Keratinocyte (primary cell): Measurements from ENCODE around the gene LMTK2. TPM values are rescaled to one million over a fixed set of nuclear protein-coding genes. Genes with fewer than 3 reads are reported as not detected.

Experiments used
- DNase-seq: peaks from one replicate; pipeline ENCODE4 v3.0.0-alpha.2; 2011; ENCODE audit warnings: low read depth, missing footprints, low spot score
- FAIRE-seq: peaks from 2 replicates; lab custom pipeline; 2011; peaks lifted over from hg19 to GRCh38; lab: Jason Lieb, UNC
- H2AFZ ChIP-seq: 2 replicates; pipeline ENCODE4 v1.6.0; 2012; ENCODE audit warnings: low read length, control low read depth, inconsistent platforms; ENCODE audit not compliant: control insufficient read depth
- H3K27ac ChIP-seq: 2 replicates; pipeline ENCODE4 v1.5.1; 2011; ENCODE audit warnings: low read length; ENCODE audit not compliant: control insufficient read depth, insufficient read depth
- H3K27me3 ChIP-seq: 3 replicates; pipeline ENCODE4 v1.6.0; 2011; ENCODE audit warnings: low read length; ENCODE audit not compliant: control insufficient read depth, insufficient read depth; ENCODE audit errors: extremely low read depth
- H3K36me3 ChIP-seq, 2 experiments: 2 replicates in 1 of 2; 3 replicates in 1 of 2; pipeline ENCODE4 v1.5.1; 2011; ENCODE audit warnings: low read length in 2 of 2, mild to moderate bottlenecking in 1 of 2; ENCODE audit not compliant: control insufficient read depth in 2 of 2, insufficient read depth in 2 of 2; ENCODE audit errors: extremely low read depth in 1 of 2
- H3K4me1 ChIP-seq: 3 replicates; pipeline ENCODE4 v1.5.1; 2011; ENCODE audit warnings: low read length; ENCODE audit not compliant: control insufficient read depth, insufficient read depth; ENCODE audit errors: extremely low read depth
- H3K4me2 ChIP-seq: 3 replicates; pipeline ENCODE4 v1.6.0; 2011; ENCODE audit warnings: low read depth, low read length; ENCODE audit not compliant: control insufficient read depth, insufficient read depth; ENCODE audit errors: extremely low read depth
- H3K4me3 ChIP-seq, 3 experiments: fragments of 200-600 bp in 1 of 3; sonication (generic) in 1 of 3; 2 replicates in 2 of 3; 3 replicates in 1 of 3; pipeline ENCODE4 v1.5.1; 2011 to 2016; ENCODE audit warnings: low read length in 3 of 3, mild to moderate bottlenecking in 3 of 3, control low read depth in 2 of 3, inconsistent platforms in 1 of 3, low read depth in 1 of 3, mixed read lengths in 1 of 3, mixed run types in 1 of 3, moderate library complexity in 1 of 3; ENCODE audit not compliant: control insufficient read depth in 2 of 3, insufficient read depth in 2 of 3; ENCODE audit errors: extremely low read depth in 1 of 3
- H3K79me2 ChIP-seq: 2 replicates; pipeline ENCODE4 v1.6.0; 2012; ENCODE audit warnings: low read length; ENCODE audit not compliant: control insufficient read depth, insufficient read depth
- H3K9ac ChIP-seq: 3 replicates; pipeline ENCODE4 v1.6.0; 2011; ENCODE audit warnings: low read length; ENCODE audit not compliant: control insufficient read depth, insufficient read depth; ENCODE audit errors: extremely low read depth
- H3K9me1 ChIP-seq: 3 replicates; pipeline ENCODE4 v1.6.0; 2011; ENCODE audit warnings: low read length; ENCODE audit not compliant: control insufficient read depth, insufficient read depth; ENCODE audit errors: extremely low read depth
- H3K9me3 ChIP-seq: 2 replicates; pipeline ENCODE4 v1.5.1; 2012; ENCODE audit warnings: low read depth, low read length; ENCODE audit not compliant: control insufficient read depth
- H4K20me1 ChIP-seq: 3 replicates; pipeline ENCODE4 v1.6.0; 2011; ENCODE audit warnings: low read length; ENCODE audit not compliant: control insufficient read depth, insufficient read depth; ENCODE audit errors: extremely low read depth
- EZH2 ChIP-seq: IDR thresholded peaks from one replicate; pipeline ENCODE4 v1.6.1; 2012; ENCODE audit warnings: inconsistent platforms, mild to moderate bottlenecking, low read length, moderate library complexity
- dilution Hi-C: fragments of 300-500 bp; cut with MboI; formaldehyde crosslinking; loops from one replicate; pipeline ENCODE4 v1.7.0; 2020; ENCODE audit warnings: low sequenced_read_pairs; ENCODE audit not compliant: extremely low pct_ligation_motif_present
- polyA plus RNA-seq, 5 experiments: library from polyadenylated mRNA; depleted of rRNA in 3 of 5; stranded (reverse) in 3 of 5; stranded (forward) in 1 of 5; unstranded in 1 of 5; fragments of >200 nt; gene quantifications; 1 replicate in 1 of 5; 2 replicates in 3 of 5; 3 replicates in 1 of 5; pipeline versions ENCODE4 v1.2.1 to v1.2.3, GENCODE V29; 2011 to 2012; ENCODE audit warnings: missing spikeins in 2 of 5, low read depth in 1 of 5, low replicate concordance in 1 of 5
- TF ChIP-seq, protein P1 (sequence below), 3 experiments: IDR thresholded peaks in 1 of 3; conservative IDR thresholded peaks in 1 of 3; optimal IDR thresholded peaks in 1 of 3; 2 replicates in 2 of 3; 3 replicates in 1 of 3; pipeline versions ENCODE3 to v1.5.1; 2011; ENCODE audit warnings: low read length in 3 of 3, mild to moderate bottlenecking in 3 of 3, moderate library complexity in 2 of 3, control low read depth in 1 of 3, inconsistent platforms in 1 of 3; ENCODE audit not compliant: insufficient read depth in 2 of 3; ENCODE audit errors: extremely low read depth in 1 of 3

The LMTK2 gene
- polyA plus RNA-seq, 1 donor (not counting 4 experiments of a cell fraction or from before 2014, with no cell fraction given): 6.6 TPM

DNA sequence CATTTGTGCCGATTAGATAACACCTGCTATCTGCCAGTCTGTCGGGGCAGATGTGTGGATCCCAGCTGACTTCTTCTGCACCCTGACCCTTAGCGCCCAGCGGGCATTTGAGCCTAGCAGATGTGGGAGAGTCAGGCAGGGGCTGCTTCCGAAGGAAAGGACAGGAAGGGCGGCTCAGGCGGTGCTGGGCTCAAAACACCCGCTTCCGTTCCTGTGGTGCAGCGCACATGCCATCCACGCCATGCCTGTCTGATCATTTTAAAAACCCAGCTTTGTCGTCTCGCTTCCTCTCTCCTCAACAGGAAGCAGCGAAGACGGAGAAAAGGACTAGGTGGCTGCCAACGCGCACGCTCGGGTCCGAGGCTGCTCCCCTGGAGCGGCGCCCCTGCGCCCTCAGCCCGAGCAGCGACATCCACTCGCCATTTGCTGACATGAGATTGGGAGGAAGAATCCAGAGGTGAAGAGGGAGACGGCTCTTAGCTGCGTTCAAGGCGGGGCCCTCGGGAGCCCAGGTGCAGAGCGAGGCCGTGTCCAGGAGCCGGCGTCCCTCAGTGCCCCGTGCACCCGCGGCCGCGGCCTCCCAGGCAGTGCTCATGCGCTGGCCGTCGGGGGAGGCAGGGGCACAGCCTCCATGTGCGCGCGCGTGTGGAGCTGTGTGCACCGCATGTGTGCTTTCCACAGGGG, 98.6 kb downstream of the LMTK2 start:
- no peak for DNase-seq
- Histone ChIP-seq H3K79me2 (peaks cover 3% of the 10 kb centered on the region), H3K9ac (no peak overlapping the region), H3K4me2 (no peak overlapping the region), H3K9me3 (no peaks in the 10 kb centered on the region), H4K20me1 (peaks cover 4% of the 10 kb centered on the region), H3K36me3 (peaks cover 0 to 14% of the 10 kb centered on the region in 2 experiments), H3K4me3 (no peak overlapping the region), H3K27me3 (no peaks in the 10 kb centered on the region), H3K9me1 (peaks cover 2% of the 10 kb centered on the region), H3K27ac (no peak overlapping the region), H2AFZ (no peak overlapping the region), H3K4me1 (peaks cover 6% of the 10 kb centered on the region)
- TF ChIP-seq, protein P1, sequence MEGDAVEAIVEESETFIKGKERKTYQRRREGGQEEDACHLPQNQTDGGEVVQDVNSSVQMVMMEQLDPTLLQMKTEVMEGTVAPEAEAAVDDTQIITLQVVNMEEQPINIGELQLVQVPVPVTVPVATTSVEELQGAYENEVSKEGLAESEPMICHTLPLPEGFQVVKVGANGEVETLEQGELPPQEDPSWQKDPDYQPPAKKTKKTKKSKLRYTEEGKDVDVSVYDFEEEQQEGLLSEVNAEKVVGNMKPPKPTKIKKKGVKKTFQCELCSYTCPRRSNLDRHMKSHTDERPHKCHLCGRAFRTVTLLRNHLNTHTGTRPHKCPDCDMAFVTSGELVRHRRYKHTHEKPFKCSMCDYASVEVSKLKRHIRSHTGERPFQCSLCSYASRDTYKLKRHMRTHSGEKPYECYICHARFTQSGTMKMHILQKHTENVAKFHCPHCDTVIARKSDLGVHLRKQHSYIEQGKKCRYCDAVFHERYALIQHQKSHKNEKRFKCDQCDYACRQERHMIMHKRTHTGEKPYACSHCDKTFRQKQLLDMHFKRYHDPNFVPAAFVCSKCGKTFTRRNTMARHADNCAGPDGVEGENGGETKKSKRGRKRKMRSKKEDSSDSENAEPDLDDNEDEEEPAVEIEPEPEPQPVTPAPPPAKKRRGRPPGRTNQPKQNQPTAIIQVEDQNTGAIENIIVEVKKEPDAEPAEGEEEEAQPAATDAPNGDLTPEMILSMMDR (optimal IDR thresholded peaks at IDR 0.05 in 1 of 3, IDR thresholded peaks at IDR 0.05 in 1 of 3, conservative IDR thresholded peaks at IDR 0.05 in 1 of 3; ENCODE audit: extremely low read depth in 1 of 3, insufficient read depth in 2 of 3, low read length in 3 of 3): no peak
- TF ChIP-seq EZH2: no peak
- dilution Hi-C loops: no loop called here
- FAIRE-seq: no peak

DNA sequence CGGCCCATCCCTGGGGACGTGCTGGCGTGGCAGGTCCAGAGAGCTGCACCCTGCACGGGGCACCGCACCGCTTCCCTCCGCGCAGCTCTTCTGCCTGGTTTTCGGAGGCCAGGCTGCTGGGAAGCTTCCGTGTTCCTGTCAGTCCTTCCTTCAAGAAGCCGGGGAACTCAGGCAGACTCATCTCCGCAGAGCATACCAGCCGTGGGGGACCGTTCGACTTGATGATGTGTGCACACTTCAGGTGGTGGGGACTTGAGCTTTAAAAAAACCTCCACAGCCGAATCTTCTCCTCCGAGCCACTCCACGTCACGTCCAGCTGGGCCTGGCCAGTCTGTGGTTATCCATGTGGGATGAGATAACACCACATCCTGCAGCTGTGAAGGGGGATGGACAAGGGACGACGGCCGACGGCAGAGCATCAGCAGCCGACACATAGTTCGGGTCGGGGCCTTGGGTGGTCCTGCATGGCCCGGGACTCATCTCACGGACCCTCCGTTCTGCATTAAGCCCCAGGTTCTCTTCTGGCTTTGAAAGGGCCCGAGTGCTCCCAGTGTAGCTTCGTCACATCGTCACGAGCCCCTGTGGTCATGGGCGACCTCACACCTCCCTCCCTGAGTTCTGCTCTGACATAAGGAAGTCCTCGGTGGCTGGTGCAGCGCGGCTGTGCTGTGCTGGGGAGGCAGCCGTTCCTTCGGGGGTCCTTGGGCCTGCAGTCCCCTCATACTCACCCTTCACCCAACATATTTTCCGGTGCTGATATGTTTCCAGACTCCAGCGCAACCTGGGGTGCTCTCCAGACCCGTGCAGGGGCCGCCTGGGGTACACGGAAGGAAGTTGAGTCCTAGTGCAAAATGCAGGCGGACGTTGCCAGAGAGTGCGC, 100.0 kb downstream of the LMTK2 start:
- H3K27ac ChIP-seq: no peak overlapping the region
- H3K4me3 ChIP-seq: no peak overlapping the region
- H3K27me3 ChIP-seq: no peaks in the 10 kb centered on the region
- dilution Hi-C loops: no loop called here
- peaks cover 4% of the 10 kb centered on the region for H4K20me1 ChIP-seq
- H3K9ac ChIP-seq: no peak overlapping the region
- no peak for FAIRE-seq
- no peaks in the 10 kb centered on the region for H3K79me2 ChIP-seq
- peaks cover 6% of the 10 kb centered on the region for H3K4me1 ChIP-seq
- no peaks in the 10 kb centered on the region for H3K9me3 ChIP-seq
- H2AFZ ChIP-seq: no peak overlapping the region
- H3K4me2 ChIP-seq: no peak overlapping the region
- H3K36me3 ChIP-seq: peaks cover 0 to 14% of the 10 kb centered on the region in 2 experiments
- no peaks in the 10 kb centered on the region for H3K9me1 ChIP-seq
- no peak for DNase-seq
- TF ChIP-seq, protein P1 (optimal IDR thresholded peaks at IDR 0.05 in 1 of 3, IDR thresholded peaks at IDR 0.05 in 1 of 3, conservative IDR thresholded peaks at IDR 0.05 in 1 of 3; ENCODE audit: extremely low read depth in 1 of 3, insufficient read depth in 2 of 3, low read length in 3 of 3): no peak
- no peak for TF ChIP-seq EZH2
